Spleen (tissue), 11 donors: ENCODE measurements around the gene RNF11. TPM values are rescaled to one million over a fixed set of nuclear protein-coding genes. Genes with fewer than 3 reads are reported as not detected.

Source experiments
- DNase-seq: peaks from one replicate; pipeline ENCODE4 v3.0.0-alpha.2; 2020
- H3K27ac ChIP-seq, 8 donors: fragments of 200-600 bp; sonication (generic) in 7 of 8; 1 replicate in 4 of 8; 2 replicates in 4 of 8; pipeline versions ENCODE4 v1.5.0 to v1.8.0; 2016 to 2021; ENCODE audit warnings: inconsistent platforms in 4 of 8, mild to moderate bottlenecking in 4 of 8, moderate library complexity in 1 of 8
- H3K27me3 ChIP-seq, 7 donors: fragments of 200-600 bp; sonication (generic) in 6 of 7; replicated peaks in 1 of 7; 1 replicate in 4 of 7; 2 replicates in 3 of 7; pipeline versions ENCODE4 v1.5.0 to v1.8.0; 2016 to 2021; ENCODE audit warnings: inconsistent platforms in 3 of 7, mild to moderate bottlenecking in 1 of 7
- H3K36me3 ChIP-seq, 6 donors: fragments of 200-600 bp; sonication (generic) in 5 of 6; 1 replicate in 4 of 6; 2 replicates in 2 of 6; pipeline versions ENCODE4 v1.5.0 to v1.8.0; 2016 to 2021; ENCODE audit warnings: inconsistent platforms in 2 of 6
- H3K4me1 ChIP-seq, 6 donors: fragments of 200-600 bp; sonication (generic) in 5 of 6; 1 replicate in 3 of 6; 2 replicates in 3 of 6; pipeline versions ENCODE4 v1.5.0 to v1.8.0; 2016 to 2021; ENCODE audit warnings: inconsistent platforms in 3 of 6
- H3K4me3 ChIP-seq, 8 donors: fragments of 200-600 bp; sonication (generic) in 7 of 8; 1 replicate in 4 of 8; 2 replicates in 4 of 8; pipeline versions ENCODE4 v1.5.0 to v1.8.0; 2016 to 2021; ENCODE audit warnings: inconsistent platforms in 4 of 8, mild to moderate bottlenecking in 4 of 8, moderate library complexity in 2 of 8
- H3K9me3 ChIP-seq, 8 donors: fragments of 200-600 bp; sonication (generic) in 7 of 8; 1 replicate in 4 of 8; 2 replicates in 4 of 8; pipeline versions ENCODE4 v1.5.0 to v1.8.0; 2016 to 2021; ENCODE audit warnings: inconsistent platforms in 4 of 8
- POLR2A ChIP-seq, 3 donors: fragments of 450-650 bp; IDR thresholded peaks; one replicate each; pipeline ENCODE4 v1.5.1; 2017; ENCODE audit warnings: antibody characterized with exemption in 3 of 3, mild to moderate bottlenecking in 1 of 3
- POLR2AphosphoS5 ChIP-seq, 3 donors: sonication (generic); formaldehyde crosslinking; IDR thresholded peaks; one replicate each; pipeline ENCODE4 v1.5.1; 2017; ENCODE audit warnings: antibody characterized with exemption in 3 of 3
- WGBS, 5 donors: extraction: QIAGEN DNeasy Blood & Tissue Kit in 3 of 5; methylation state at CpG; one replicate each; pipeline versions ENCODE4 v1.1.5 to v1.1.7; 2013 to 2018; 5-methylcytosine and 5-hydroxymethylcytosine counted together
- intact Hi-C: fragments of 100-400 bp; cut with DNase I; formaldehyde crosslinking; loops from one replicate; pipeline ENCODE4 v1.15.0; 2023; ENCODE audit warnings: low total_unique reads
- polyA plus RNA-seq, 3 donors: library from polyadenylated mRNA; stranded (reverse); fragments of 200-250 nt; gene quantifications; one replicate each; pipeline ENCODE4 v1.2.1, GENCODE V29; 2013
- total RNA-seq, 7 donors: library from RNA; depleted of rRNA in 3 of 7; stranded (reverse); fragments of >200 nt in 3 of 7; fragmentation: NEBNext Ultra II Directional in 4 of 7; extraction: Animal tissue kit (Norgen Biotek cat#: 25700) in 4 of 7; gene quantifications; one replicate each; pipeline versions ENCODE4 v1.1.0 to v1.2.1, GENCODE V29; 2016 to 2021
- TF ChIP-seq, protein P1 (sequence below), 11 experiments: fragments of 200-600 bp in 7 of 11; fragments of 450-650 bp in 4 of 11; sonication (generic) in 4 of 11; IDR thresholded peaks in 8 of 11; conservative IDR thresholded peaks in 3 of 11; 1 replicate in 7 of 11; 2 replicates in 4 of 11; pipeline versions ENCODE4 v1.4.0 to v1.8.0; 2016 to 2021; ENCODE audit warnings: antibody characterized with exemption in 11 of 11, inconsistent platforms in 4 of 11, mild to moderate bottlenecking in 1 of 11
- donor health status: healthy with polysubstance abuse.
- donor health status: DM: no; HTN: no; CAD: no; lungs with moderate emphysema.
- donor health status: DM: no; HTN: no; CAD: no.
- donor health status: Bipolar disorder and iron deficiency.
- donor health status: healthy.
- donor health status: DM: no; HTN: no; CAD: no.
- donor health status: DM: yes; HTN: yes; CAD: no.

The RNF11 gene
- total and polyA plus RNA-seq, 10 donors: 21.4 to 111 (median 70.7) TPM

DNA sequence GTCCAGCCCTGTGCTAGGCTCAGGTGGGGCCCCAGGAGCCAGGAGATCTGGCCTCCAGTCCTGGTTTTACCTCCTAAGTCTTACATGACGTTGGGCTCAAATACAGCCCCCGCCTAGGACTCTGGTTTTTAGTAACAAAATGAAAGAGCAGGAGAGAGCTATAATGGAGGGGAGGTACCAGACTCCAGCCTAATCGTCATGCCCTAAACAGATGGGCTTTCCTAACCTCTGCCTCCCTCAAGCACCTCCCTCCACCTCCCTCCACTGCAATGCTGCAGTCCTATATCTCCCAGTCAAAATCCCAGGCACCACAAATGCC, 65.7 kb downstream of the RNF11 start:
- DNase-seq: no peak
- H3K27ac ChIP-seq: no peak overlapping the region
- 61 to 90% (median 66%) methylated on average over 3 of the region's 3 CpGs for whole genome bisulfite sequencing, 5 donors
- no peaks in the 10 kb centered on the region for H3K36me3 ChIP-seq
- H3K4me1 ChIP-seq: peaks cover 0 to 23% (median 14%) of the 10 kb centered on the region in 6 donors
- H3K9me3 ChIP-seq: no peaks in the 10 kb centered on the region
- no peak overlapping the region for H3K4me3 ChIP-seq
- intact Hi-C loops: no loop called here
- no peak for TF ChIP-seq POLR2AphosphoS5 (IDR thresholded peaks at IDR 0.05)
- TF ChIP-seq POLR2A (IDR thresholded peaks at IDR 0.05): no peak
- TF ChIP-seq, protein P1, sequence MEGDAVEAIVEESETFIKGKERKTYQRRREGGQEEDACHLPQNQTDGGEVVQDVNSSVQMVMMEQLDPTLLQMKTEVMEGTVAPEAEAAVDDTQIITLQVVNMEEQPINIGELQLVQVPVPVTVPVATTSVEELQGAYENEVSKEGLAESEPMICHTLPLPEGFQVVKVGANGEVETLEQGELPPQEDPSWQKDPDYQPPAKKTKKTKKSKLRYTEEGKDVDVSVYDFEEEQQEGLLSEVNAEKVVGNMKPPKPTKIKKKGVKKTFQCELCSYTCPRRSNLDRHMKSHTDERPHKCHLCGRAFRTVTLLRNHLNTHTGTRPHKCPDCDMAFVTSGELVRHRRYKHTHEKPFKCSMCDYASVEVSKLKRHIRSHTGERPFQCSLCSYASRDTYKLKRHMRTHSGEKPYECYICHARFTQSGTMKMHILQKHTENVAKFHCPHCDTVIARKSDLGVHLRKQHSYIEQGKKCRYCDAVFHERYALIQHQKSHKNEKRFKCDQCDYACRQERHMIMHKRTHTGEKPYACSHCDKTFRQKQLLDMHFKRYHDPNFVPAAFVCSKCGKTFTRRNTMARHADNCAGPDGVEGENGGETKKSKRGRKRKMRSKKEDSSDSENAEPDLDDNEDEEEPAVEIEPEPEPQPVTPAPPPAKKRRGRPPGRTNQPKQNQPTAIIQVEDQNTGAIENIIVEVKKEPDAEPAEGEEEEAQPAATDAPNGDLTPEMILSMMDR (IDR thresholded peaks at IDR 0.05 in 8 of 11, conservative IDR thresholded peaks at IDR 0.05 in 3 of 11): no peak
- H3K27me3 ChIP-seq: no peaks in the 10 kb centered on the region

DNA sequence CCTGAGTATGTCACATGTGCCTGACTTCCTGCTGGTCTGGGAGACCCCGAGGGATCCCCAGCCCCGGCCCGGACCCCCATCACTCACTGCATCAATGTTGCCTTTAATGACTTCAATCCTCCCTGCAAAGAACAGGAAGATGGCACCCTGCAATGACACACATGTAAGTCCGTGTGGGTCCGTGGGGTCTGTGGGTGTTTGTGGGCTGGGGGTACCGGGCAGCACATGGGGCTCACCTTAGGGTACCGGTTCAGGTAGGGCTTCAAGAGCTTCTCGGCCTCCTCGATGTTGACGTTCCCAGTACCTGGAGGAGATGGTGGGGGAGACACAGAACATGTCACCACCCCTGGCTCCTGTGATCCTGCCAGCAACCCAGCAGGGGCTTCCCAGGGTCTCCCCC, 66.2 kb downstream of the RNF11 start:
- Histone ChIP-seq H3K9me3 (no peaks in the 10 kb centered on the region), H3K4me3 (no peak overlapping the region), H3K4me1 (peaks cover 0 to 18% (median 9%) of the 10 kb centered on the region in 6 donors), H3K36me3 (no peaks in the 10 kb centered on the region), H3K27me3 (no peaks in the 10 kb centered on the region), H3K27ac (no peak overlapping the region)
- WGBS, 5 donors: 72 to 90% (median 87%) methylated on average over 10 of the region's 10 CpGs
- TF ChIP-seq POLR2AphosphoS5 (IDR thresholded peaks at IDR 0.05): no peak
- TF ChIP-seq, protein P1 (IDR thresholded peaks at IDR 0.05 in 8 of 11, conservative IDR thresholded peaks at IDR 0.05 in 3 of 11): no peak
- TF ChIP-seq POLR2A (IDR thresholded peaks at IDR 0.05): no peak
- peak; percentile 63 for DNase-seq
- intact Hi-C loops: no loop called here

DNA sequence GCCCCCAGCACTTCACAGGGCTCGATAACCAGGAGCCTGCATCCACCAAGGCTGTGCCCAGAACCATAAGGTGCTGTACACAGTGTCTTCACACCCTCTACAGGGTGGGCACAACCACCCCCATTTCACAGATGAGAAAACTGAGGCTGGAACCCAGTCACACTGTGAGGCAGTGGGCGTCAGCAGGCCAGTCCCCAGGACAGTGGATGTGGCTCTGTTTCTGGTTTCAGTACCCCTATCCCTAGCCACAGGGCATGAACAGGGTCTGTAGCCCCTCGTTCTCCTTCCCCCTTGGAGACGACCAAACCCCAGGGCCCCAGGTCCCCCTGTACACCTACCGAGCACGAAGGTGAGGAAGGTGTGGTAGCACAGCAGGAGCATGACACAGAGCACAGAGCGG, 66.7 kb downstream of the RNF11 start:
- Histone ChIP-seq H3K27ac (no peak overlapping the region), H3K9me3 (no peaks in the 10 kb centered on the region)
- intact Hi-C loops: no loop called here

DNA sequence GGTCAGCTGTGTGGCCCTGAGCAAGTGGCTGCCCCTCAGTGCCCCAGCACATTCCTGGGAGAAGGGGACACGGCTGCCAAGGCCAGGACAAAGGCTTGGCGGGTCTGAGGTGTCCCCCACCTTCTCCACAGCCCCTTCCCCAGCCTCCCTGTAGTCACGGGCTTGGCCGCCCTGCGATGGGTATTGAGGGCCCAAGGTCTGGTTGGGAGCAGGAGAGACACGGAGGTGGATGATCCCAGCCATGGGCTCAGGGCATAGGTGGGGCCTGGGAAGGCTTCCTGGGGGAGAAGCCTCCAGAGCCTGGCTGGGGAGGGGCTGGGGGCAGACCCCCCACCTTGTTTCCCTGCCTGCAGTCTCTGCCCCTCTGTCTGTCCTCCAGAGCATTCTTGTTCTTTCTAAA, 67.2 kb downstream of the RNF11 start:
- no peaks in the 10 kb centered on the region for H3K9me3 ChIP-seq
- DNase-seq: peak; percentile 59
- intact Hi-C loops: no loop called here
- WGBS, 5 donors: 75 to 90% (median 89%) methylated on average over 2 to 6 of the region's 6 CpGs
- no peak for TF ChIP-seq POLR2A (IDR thresholded peaks at IDR 0.05)
- no peak for TF ChIP-seq POLR2AphosphoS5 (IDR thresholded peaks at IDR 0.05)
- TF ChIP-seq, protein P1 (IDR thresholded peaks at IDR 0.05 in 8 of 11, conservative IDR thresholded peaks at IDR 0.05 in 3 of 11): no peak
- no peaks in the 10 kb centered on the region for H3K36me3 ChIP-seq
- peak overlapping the region in 1 of 8 donors; percentile 38 for H3K4me3 ChIP-seq
- peak overlapping the region in 1 of 8 donors; percentile 3 for H3K27ac ChIP-seq
- H3K4me1 ChIP-seq: peaks cover 0 to 13% (median 7%) of the 10 kb centered on the region in 6 donors
- H3K27me3 ChIP-seq: no peaks in the 10 kb centered on the region

More for the DNA sequence above, 66.7 kb downstream of the RNF11 start:
- H3K27me3 ChIP-seq: no peaks in the 10 kb centered on the region
- H3K4me3 ChIP-seq: no peak overlapping the region
- TF ChIP-seq, protein P1 (IDR thresholded peaks at IDR 0.05 in 8 of 11, conservative IDR thresholded peaks at IDR 0.05 in 3 of 11): no peak
- TF ChIP-seq POLR2AphosphoS5 (IDR thresholded peaks at IDR 0.05) (no peak), POLR2A (IDR thresholded peaks at IDR 0.05) (no peak)
- H3K4me1 ChIP-seq: peaks cover 0 to 14% (median 7%) of the 10 kb centered on the region in 6 donors
- H3K36me3 ChIP-seq: no peaks in the 10 kb centered on the region
- peak; percentile 52 for DNase-seq
- WGBS, 5 donors: 76 to 88% (median 81%) methylated on average over 5 to 7 of the region's 7 CpGs
